Psoas muscle (tissue), 8 donors: ENCODE data around the gene ZSWIM5. TPM values are rescaled to one million over a fixed set of nuclear protein-coding genes. Genes with fewer than 3 reads are reported as not detected.
A peak's percentile ranks its signal among the peaks of the same experiment; 100 is the strongest.

ENCODE experiments used
- ATAC-seq, 4 donors: fragments of 200-7000 bp; cut with Tn5 transposase; one replicate each; pipeline ENCODE4 v1.9.1; 2020; ENCODE audit warnings: moderate library complexity in 3 of 4, mild to moderate bottlenecking in 2 of 4
- DNase-seq, 2 donors: peaks; one replicate each; pipeline ENCODE4 v3.0.0-alpha.2; 2020
- H3K27ac ChIP-seq: fragments of 200-600 bp; one replicate; pipeline ENCODE4 v1.8.0; 2022
- H3K27me3 ChIP-seq, 3 donors: fragments of 200-600 bp in 1 of 3; one replicate each; pipeline versions ENCODE4 v1.6.1 to v1.8.0; 2013 to 2022; ENCODE audit warnings: low read length in 2 of 3, mild to moderate bottlenecking in 2 of 3, moderate library complexity in 1 of 3; ENCODE audit not compliant: insufficient read depth in 3 of 3
- H3K36me3 ChIP-seq, 2 donors: fragments of 200-600 bp in 1 of 2; one replicate each; pipeline versions ENCODE4 v1.6.1 to v1.8.0; 2013 to 2022; ENCODE audit warnings: low read depth in 1 of 2, mild to moderate bottlenecking in 1 of 2, moderate library complexity in 1 of 2; ENCODE audit not compliant: insufficient read depth in 1 of 2
- H3K4me1 ChIP-seq: fragments of 200-600 bp; one replicate; pipeline ENCODE4 v1.8.0; 2022
- H3K4me3 ChIP-seq: fragments of 200-600 bp; one replicate; pipeline ENCODE4 v1.8.0; 2022; ENCODE audit warnings: mild to moderate bottlenecking
- H3K9me3 ChIP-seq: fragments of 200-600 bp; one replicate; pipeline ENCODE4 v1.8.0; 2022
- CTCF ChIP-seq: fragments of 200-600 bp; IDR thresholded peaks from one replicate; pipeline ENCODE4 v1.8.0; 2022; ENCODE audit warnings: antibody characterized with exemption
- WGBS, 3 donors: extraction: QIAGEN DNeasy Blood & Tissue Kit; methylation state at CpG; one replicate each; pipeline versions ENCODE4 v1.1.6 to v1.1.7; 2013; 5-methylcytosine and 5-hydroxymethylcytosine counted together
- intact Hi-C, 2 donors: fragments of 100-400 bp; cut with DNase I; formaldehyde crosslinking; loops; one replicate each; pipeline versions ENCODE4 v1.11.0 to v1.14.2; 2022
- polyA plus RNA-seq, 3 donors: library from polyadenylated mRNA; stranded (reverse); fragments of 200-250 nt; gene quantifications; one replicate each; pipeline ENCODE4 v1.2.3, GENCODE V29; 2013
- total RNA-seq, 4 donors: library from RNA; stranded (reverse); fragmentation: NEBNext Ultra II Directional in 2 of 4; extraction: Animal tissue kit (Norgen Biotek cat#: 25700) in 2 of 4; gene quantifications; one replicate each; pipeline versions ENCODE4 v1.2.1 to v1.2.4, GENCODE V29; 2021 to 2023
- donor health status: healthy with polysubstance abuse.
- donor health status: DM: no; HTN: no; CAD: no; lungs with moderate emphysema.
- donor health status: Bipolar disorder and iron deficiency.
- donor health status: healthy.
- donor health status: DM: yes; HTN: yes; CAD: no.
- donor health status: DM: no; HTN: no; CAD: no.
- donor health status: DM: no; HTN: no; CAD: no.
- donor health status: DM: yes; HTN: yes; CAD: no.

Gene ZSWIM5
- total and polyA plus RNA-seq, 7 donors = 0.03 to 0.98 (median 0.50) TPM

- Histone ChIP-seq H3K27ac (no peak overlapping the region), H3K4me1 (peaks cover 18% of the 10 kb centered on the region), H3K4me3 (no peak overlapping the region), H3K36me3 (peaks cover 0 to 27% of the 10 kb centered on the region in 2 donors), H3K9me3 (no peaks in the 10 kb centered on the region), H3K27me3 (no peaks in the 10 kb centered on the region)
- DNase-seq = no peak
- ATAC-seq = no peak
- intact Hi-C loops = loop anchor here (10.0 kb wide), 1 partner anchor 559 kb away; no protein-coding TSS in a partner anchor
- no peak for TF ChIP-seq CTCF
- WGBS, 3 donors = 71 to 88% (median 81%) methylated on average over 2 of the region's 2 CpGs
Observed at GRCh38 chr1:45016090-45016697, 190.2 kb downstream of the ZSWIM5 start.

- H3K4me3 ChIP-seq = no peak overlapping the region
- no peaks in the 10 kb centered on the region for H3K27me3 ChIP-seq
- no peak for TF ChIP-seq CTCF
- WGBS, 3 donors = 71 to 84% (median 75%) methylated on average over 2 of the region's 2 CpGs
- peaks cover 18% of the 10 kb centered on the region for H3K4me1 ChIP-seq
- peaks cover 0 to 27% of the 10 kb centered on the region in 2 donors for H3K36me3 ChIP-seq
- intact Hi-C loops = loop anchor here (2.0 to 10.0 kb wide), 2 partner anchors 285 to 559 kb away; no protein-coding TSS in a partner anchor
- ATAC-seq (no peak), DNase-seq (no peak)
- H3K27ac ChIP-seq = no peak overlapping the region
- H3K9me3 ChIP-seq = no peaks in the 10 kb centered on the region
Observed at GRCh38 chr1:45015683-45016082, 190.7 kb downstream of the ZSWIM5 start.

- WGBS, 3 donors = 22 to 40% (median 24%) methylated on average over 6 of the region's 6 CpGs
Observed at GRCh38 chr1:45014321-45015028, 191.9 kb downstream of the ZSWIM5 start.

DNA sequence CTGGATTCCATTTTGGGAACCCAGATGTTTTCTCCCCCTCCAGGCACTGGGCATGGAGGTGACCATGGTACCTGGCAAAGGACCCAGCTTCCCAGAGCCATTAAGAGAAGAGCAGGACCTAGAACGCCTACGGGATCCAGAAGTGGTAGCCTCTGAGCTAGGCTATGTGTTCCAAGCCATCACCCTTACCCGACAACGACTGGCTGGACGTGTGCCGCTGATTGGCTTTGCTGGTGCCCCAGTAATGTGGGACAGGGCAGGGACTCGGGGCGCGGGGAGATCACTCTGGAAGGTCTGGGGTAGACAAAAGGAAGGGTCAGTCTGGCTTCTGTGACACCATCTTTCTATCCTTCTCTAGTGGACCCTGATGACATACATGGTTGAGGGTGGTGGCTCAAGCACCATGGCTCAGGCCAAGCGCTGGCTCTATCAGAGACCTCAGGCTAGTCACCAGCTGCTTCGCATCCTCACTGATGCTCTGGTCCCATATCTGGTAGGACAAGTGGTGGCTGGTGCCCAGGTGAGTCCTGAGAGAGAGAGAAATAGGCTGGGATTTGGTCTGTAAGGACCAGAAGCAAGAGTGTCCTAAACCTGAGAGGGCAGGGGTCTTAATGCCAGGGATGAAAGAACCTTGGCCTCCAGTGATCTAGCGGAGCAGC, 192.7 kb downstream of the ZSWIM5 start:
- no peak for ATAC-seq
- Histone ChIP-seq H3K9me3 (no peaks in the 10 kb centered on the region), H3K27me3 (no peaks in the 10 kb centered on the region), H3K4me1 (peaks cover 25% of the 10 kb centered on the region), H3K27ac (peak overlapping the region; percentile 86), H3K36me3 (peaks cover 0 to 42% of the 10 kb centered on the region in 2 donors), H3K4me3 (no peak overlapping the region)
- no peak for DNase-seq
- intact Hi-C loops = loop anchor here (1.0 to 10.0 kb wide), 5 partner anchors 287 to 561 kb away; partner anchors contain the start of gene TESK2 (in 1 of the 2)
- no peak for TF ChIP-seq CTCF
- WGBS, 3 donors = 78 to 84% (median 83%) methylated on average over 12 of the region's 12 CpGs

More at GRCh38 chr1:45014321-45015028, 191.9 kb downstream of the ZSWIM5 start:
- intact Hi-C loops = loop anchor here (1.0 to 10.0 kb wide), 5 partner anchors 286 to 560 kb away; partner anchors contain the start of gene TESK2 (in 1 of the 2)
- peaks cover 24% of the 10 kb centered on the region for H3K4me1 ChIP-seq
- H3K27me3 ChIP-seq = no peaks in the 10 kb centered on the region
- ATAC-seq (peak; percentile 32 to 51 (median 39)), DNase-seq (peak; percentile 69 to 85)
- no peak overlapping the region for H3K4me3 ChIP-seq
- peak overlapping the region; percentile 1 for H3K27ac ChIP-seq
- H3K9me3 ChIP-seq = no peaks in the 10 kb centered on the region
- TF ChIP-seq CTCF = peak; percentile 88
- peaks cover 0 to 34% of the 10 kb centered on the region in 2 donors for H3K36me3 ChIP-seq
